Fibroblast of the aortic adventitia (primary cell): Measurements from ENCODE around the gene SLC39A3. TPM values are rescaled to one million over a fixed set of nuclear protein-coding genes. Genes with fewer than 3 reads are reported as not detected.

Source experiments
- DNase-seq: peaks from one replicate; pipeline ENCODE4 v3.0.0-alpha.2; 2010; ENCODE audit warnings: low read depth
- H3K4me3 ChIP-seq: 2 replicates; pipeline ENCODE4 v1.5.1; 2011; ENCODE audit warnings: low read depth, mild to moderate bottlenecking, control low read depth, low read length, moderate library complexity
- CTCF ChIP-seq: IDR thresholded peaks from 2 replicates; pipeline ENCODE4 v1.5.1; 2011; ENCODE audit warnings: mild to moderate bottlenecking, low read length, control low read depth, inconsistent platforms; ENCODE audit not compliant: insufficient read depth
- total RNA-seq: library from RNA; depleted of rRNA; stranded (reverse); fragments of >200 nt; gene quantifications from 2 replicates; pipeline ENCODE4 v1.2.3, GENCODE V29; 2012; ENCODE audit warnings: low replicate concordance

SLC39A3 gene
- total RNA-seq, 1 donor = 28.4 TPM

- no peak for DNase-seq
- no peak for TF ChIP-seq CTCF
Observed at GRCh38 chr19:2755811-2756210, 16.0 kb upstream of the SLC39A3 start.

GRCh38 chr19:2755448-2755705 lies 15.6 kb upstream of the SLC39A3 start:
- no peak for DNase-seq
- no peak for TF ChIP-seq CTCF
- H3K4me3 ChIP-seq = no peak overlapping the region

More at GRCh38 chr19:2755811-2756210, 16.0 kb upstream of the SLC39A3 start:
- H3K4me3 ChIP-seq = no peak overlapping the region

GRCh38 chr19:2754659-2755447 lies 15.0 kb upstream of the SLC39A3 start:
- H3K4me3 ChIP-seq = no peak overlapping the region
- DNase-seq = no peak
- no peak for TF ChIP-seq CTCF

- no peak overlapping the region for H3K4me3 ChIP-seq
- TF ChIP-seq CTCF = no peak
- no peak for DNase-seq
Observed at GRCh38 chr19:2751438-2751830, 11.6 kb upstream of the SLC39A3 start.

GRCh38 chr19:2750808-2751437 lies 11.1 kb upstream of the SLC39A3 start:
- H3K4me3 ChIP-seq = no peak overlapping the region
- no peak for DNase-seq
- no peak for TF ChIP-seq CTCF

GRCh38 chr19:2747349-2747748 lies 7.5 kb upstream of the SLC39A3 start:
- no peak for TF ChIP-seq CTCF
- no peak overlapping the region for H3K4me3 ChIP-seq
- no peak for DNase-seq
